D721Med (cell line): Measurements from ENCODE around the gene TFF2.

ENCODE experiments used
- DNase-seq: peaks from one replicate; pipeline ENCODE4 v3.0.0; 2011; ENCODE audit warnings: low spot score; ENCODE audit not compliant: insufficient read length
- FAIRE-seq: peaks from 2 replicates; lab custom pipeline; 2011; peaks lifted over from hg19 to GRCh38; lab: Jason Lieb, UNC
- TF ChIP-seq, protein P1 (sequence below): IDR thresholded peaks from 2 replicates; pipeline ENCODE4 v1.5.1; 2012; ENCODE audit warnings: mild to moderate bottlenecking, control low read depth; ENCODE audit not compliant: insufficient read depth; ENCODE audit errors: missing control alignments

TFF2 gene

DNA sequence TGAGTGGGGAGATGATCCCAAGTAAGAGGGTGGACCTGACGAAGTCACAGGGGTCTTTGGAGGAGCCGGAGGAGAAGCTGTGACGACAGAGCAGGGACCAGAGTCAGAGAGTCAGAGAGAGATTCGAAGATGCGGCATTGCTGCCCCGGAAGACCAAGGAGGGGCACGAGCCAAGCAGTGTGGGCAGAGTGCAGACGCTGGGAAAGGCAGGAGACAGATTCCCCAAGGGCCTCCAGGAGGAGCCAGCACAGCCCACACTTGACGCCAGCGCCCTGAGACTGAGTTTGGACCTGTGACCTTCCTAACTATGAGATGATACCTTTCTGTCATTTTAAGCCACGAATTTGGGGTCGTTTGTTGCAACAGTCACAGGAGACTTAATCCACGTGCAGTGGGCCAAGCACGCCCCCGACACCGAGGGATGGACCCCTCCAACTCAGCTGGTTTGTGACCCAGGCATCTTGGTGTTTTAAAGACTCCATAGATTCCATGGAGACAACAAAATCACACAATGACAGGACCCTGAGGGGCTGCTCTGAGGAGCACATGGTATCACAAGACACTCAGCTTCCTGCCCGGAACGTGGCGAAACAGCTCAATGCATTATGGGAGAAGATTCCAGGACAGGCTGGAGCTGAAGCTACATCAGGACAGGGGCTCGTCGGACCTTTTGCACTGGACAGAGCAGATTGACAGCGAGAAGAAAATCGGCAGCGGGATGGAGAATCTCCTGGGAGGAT lies 26.6 kb upstream of the TFF2 start:
- TF ChIP-seq, protein P1, sequence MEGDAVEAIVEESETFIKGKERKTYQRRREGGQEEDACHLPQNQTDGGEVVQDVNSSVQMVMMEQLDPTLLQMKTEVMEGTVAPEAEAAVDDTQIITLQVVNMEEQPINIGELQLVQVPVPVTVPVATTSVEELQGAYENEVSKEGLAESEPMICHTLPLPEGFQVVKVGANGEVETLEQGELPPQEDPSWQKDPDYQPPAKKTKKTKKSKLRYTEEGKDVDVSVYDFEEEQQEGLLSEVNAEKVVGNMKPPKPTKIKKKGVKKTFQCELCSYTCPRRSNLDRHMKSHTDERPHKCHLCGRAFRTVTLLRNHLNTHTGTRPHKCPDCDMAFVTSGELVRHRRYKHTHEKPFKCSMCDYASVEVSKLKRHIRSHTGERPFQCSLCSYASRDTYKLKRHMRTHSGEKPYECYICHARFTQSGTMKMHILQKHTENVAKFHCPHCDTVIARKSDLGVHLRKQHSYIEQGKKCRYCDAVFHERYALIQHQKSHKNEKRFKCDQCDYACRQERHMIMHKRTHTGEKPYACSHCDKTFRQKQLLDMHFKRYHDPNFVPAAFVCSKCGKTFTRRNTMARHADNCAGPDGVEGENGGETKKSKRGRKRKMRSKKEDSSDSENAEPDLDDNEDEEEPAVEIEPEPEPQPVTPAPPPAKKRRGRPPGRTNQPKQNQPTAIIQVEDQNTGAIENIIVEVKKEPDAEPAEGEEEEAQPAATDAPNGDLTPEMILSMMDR: no peak
- DNase-seq (no peak), FAIRE-seq (no peak)

DNA sequence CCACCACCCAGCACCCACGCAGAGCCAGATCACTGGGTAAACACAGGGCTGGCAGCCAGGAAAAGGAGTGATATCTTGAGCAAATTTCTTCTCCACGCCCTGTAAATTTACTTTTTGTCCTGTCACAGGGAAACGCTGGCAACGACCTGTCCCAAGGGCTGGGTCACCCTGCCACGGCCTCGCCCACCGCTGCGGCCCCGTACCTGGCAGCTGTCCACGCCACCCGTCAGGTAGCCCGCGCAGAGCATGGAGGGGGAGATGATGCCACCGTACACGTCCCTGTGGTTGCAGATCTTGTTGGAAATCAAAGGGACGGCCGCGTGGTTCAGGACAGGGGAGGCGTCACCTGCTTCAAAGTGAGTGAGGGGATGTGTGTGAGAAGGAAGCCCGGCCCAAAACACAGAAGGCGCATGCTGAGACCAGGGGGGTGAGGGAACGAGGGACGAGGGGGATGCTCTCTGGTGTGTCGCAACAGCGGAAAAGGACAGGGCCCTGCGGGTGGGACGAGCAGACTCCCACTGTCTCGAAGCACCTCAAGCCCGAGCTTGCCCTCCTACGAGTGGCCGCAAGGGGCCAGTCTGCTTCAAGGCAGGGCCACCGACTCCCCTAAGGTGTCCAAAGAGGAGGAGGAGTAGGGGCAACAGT lies 25.7 kb upstream of the TFF2 start:
- no peak for FAIRE-seq
- TF ChIP-seq, protein P1: no peak
- DNase-seq: no peak

DNA sequence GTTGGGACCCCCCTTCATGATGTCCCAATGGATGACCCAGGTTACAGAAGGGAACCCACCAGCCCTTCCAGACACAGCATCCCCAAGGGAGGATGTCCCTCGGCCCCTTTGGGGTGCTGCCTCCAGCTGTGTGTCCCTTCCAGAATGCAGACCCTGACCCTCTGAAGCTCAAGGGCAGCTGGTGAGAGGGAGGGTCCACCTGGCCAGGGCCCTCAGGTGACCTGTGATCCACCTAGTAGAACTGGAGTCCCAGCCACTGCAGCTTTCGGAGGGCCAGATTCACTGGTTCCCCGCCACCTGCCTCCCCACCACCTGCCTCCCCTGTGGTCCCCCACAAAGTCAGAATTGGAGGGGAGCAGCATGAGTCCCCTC lies 25.2 kb upstream of the TFF2 start:
- TF ChIP-seq, protein P1: no peak
- FAIRE-seq: no peak
- no peak for DNase-seq

DNA sequence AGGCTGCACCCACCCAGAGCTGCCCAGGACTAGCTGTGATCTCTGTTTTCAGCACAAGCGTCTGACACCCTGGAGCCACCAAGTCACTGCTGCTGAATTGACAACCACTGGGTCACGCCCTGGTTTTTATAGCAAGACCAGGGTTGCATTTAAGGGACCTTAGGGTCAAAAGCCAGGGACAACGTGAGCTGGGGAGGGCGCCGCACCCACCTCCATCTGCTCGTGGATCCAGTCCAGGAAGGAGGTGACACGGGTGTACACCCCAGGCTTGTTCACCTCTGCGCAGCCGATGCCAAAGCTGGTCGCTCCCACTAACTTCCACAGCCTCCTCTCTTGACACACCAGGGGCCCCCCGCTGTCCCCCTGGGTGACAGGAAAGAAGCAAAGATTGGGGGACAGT lies 24.7 kb upstream of the TFF2 start:
- no peak for FAIRE-seq

DNA sequence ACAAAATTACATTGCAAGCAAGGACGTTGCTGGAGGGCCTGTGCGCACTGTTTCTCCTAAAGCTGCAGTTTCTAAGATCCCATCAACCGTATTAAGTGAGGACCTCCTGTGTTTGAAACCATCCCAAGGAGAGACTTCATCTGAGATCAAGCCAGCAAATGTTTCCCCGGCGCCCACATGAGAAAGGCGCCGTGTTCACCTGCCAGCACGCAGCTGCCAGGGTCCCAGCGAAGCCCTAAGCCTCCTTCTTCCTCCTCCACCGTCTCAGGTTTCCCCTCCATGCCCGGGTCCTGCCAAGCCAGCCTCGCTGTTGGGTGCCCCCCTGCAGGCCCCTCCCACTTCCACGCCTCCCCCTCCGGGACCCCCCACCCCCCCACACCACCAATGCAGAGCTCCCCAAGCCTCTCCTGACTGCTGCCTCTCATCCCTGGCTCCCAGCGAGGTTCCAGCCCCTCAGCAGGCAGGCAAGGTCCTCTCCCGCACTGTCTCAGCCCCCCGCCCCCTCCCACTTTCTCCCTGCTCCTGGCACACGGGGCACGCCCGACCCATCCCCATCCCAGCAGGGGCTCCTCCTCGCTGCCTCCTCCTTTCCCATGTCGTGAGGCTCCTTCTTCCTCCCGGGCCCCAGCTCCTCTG lies 24.2 kb upstream of the TFF2 start:
- FAIRE-seq (no peak), DNase-seq (no peak)
- TF ChIP-seq, protein P1: no peak

More for the DNA sequence above, 24.7 kb upstream of the TFF2 start:
- no peak for DNase-seq
- TF ChIP-seq, protein P1: no peak

DNA sequence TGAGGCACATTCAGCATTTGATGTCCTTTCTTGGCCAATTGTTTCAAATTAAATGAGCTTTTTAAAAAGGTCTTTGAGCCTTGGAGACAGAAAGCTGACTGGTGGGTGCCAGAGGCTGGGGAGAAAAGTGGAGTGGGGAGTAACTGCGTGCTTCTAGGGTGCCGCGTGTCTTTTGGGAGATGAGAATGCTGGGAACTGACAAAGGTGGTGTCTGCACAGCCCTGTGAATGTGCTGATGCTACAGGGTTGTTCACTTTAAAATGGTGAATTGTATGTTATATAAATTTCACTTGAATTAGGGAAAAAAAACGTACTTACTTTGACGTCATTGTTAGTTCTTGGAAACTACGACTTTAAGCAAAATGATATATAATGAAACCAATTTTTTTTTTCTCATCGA lies 23.7 kb upstream of the TFF2 start:
- DNase-seq (no peak), FAIRE-seq (no peak)
- TF ChIP-seq, protein P1: no peak
